LNCAP (cell line): ENCODE data around the gene CCDC85B.

ENCODE experiments used
- TF ChIP-seq, protein P1 (sequence below): fragments of 450-650 bp; IDR thresholded peaks from 2 replicates; pipeline ENCODE4 v1.5.1; 2017; ENCODE audit warnings: mild to moderate bottlenecking

CCDC85B gene

DNA sequence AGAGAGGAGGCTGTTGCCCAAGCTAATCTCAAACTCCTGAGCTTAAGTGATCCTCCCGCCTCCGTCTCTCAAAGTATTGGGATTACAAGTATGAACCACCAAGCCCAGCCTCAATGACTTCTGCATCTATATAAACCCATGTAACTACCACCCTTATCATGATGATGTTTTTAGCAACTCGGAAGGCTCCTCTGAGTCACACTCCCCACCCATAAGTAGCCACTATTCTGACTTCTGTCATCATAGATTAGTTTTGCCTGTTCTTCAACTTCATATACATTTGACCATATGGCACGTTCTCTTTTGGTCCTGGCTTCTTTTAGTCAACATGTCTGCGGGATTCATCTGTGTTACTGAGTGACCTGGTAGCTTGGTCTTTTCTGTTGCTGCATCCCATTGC is 16.1 kb downstream of the CCDC85B start:
- TF ChIP-seq, protein P1, sequence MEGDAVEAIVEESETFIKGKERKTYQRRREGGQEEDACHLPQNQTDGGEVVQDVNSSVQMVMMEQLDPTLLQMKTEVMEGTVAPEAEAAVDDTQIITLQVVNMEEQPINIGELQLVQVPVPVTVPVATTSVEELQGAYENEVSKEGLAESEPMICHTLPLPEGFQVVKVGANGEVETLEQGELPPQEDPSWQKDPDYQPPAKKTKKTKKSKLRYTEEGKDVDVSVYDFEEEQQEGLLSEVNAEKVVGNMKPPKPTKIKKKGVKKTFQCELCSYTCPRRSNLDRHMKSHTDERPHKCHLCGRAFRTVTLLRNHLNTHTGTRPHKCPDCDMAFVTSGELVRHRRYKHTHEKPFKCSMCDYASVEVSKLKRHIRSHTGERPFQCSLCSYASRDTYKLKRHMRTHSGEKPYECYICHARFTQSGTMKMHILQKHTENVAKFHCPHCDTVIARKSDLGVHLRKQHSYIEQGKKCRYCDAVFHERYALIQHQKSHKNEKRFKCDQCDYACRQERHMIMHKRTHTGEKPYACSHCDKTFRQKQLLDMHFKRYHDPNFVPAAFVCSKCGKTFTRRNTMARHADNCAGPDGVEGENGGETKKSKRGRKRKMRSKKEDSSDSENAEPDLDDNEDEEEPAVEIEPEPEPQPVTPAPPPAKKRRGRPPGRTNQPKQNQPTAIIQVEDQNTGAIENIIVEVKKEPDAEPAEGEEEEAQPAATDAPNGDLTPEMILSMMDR, result no peak

DNA sequence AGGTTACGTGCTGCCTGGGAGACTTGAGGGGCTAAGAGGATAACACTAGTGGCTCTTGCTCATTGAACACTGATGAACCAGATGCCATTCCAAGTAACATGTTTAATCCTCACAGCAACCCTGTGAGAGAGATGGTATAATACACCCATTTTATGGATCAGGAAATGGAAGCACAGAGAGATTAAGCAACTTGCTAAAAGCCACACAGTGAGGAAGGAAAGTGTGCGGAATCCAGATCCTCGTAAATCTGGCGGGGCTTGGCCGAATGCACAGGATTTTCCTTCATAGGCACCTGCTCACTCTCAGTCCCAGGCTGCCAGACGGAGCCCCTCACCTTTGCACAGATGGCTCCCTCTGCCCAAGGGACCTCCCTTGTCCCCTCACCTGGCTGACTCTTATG is 17.4 kb downstream of the CCDC85B start:
- TF ChIP-seq, protein P1, result no peak

DNA sequence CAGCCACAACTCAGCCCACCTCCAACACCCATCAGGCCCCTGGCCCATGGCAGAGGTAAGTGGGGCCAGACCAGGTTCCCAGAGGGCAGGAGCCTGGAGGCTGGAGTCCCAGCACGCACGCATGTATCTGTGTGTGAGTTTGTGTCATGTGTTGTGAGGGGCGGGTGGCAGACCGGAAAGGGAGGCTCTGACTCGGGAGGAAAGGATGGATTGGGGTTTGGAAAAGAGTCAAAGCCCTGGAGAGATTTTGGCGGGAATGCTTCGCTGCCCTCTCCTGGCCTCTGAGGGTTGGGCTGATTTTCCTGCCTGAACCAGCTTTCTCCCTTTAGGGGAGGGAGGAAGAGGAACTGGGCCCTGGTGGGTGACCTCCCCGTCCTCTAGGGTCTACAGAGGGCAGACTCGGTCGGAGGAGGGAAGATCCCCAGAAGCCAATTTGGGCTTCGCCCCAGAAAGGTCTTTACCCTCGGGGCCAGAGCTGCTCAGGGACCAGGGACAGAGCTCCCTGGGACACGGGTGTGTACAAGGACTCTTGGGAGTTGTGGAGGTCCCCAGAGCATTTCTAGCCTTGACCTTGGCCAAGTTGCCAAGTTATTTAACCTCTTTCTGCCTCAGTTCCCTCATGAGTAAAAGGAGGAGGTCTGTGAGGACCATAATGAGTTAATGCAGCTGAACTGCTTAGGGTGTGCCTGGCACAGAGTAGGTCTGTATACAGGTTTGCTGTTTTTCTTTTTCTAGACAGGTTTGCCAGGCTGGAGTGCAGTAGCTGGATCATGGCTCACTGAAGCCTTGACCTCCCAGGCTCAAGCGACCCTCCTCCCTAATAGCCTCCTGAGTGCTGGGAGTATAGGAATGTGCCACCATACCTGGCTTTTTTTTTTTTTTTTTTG is 21.5 kb downstream of the CCDC85B start:
- TF ChIP-seq, protein P1, result peak; percentile 43; the same call in 1 of the 2 replicates

DNA sequence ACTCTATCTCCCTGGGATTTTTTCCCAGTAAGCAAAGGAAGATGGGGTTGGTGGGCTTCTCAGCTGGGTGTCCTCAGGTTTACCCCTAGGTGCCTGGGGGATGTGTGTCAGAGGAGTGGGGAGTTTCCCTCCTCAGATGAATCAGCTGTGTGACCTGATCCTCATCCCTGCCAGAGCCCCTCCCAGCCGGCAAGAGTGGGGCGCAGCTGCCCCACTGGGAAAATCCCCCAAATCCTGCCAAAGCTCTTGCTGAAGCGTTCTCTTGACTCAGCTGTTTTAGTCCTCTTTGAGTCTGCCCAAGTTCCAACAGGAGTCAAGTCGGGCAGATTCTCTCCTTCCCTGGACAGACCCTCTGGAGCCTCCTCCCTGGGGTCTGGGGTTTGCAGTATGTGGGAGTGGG is 22.4 kb downstream of the CCDC85B start:
- TF ChIP-seq, protein P1, result no peak

DNA sequence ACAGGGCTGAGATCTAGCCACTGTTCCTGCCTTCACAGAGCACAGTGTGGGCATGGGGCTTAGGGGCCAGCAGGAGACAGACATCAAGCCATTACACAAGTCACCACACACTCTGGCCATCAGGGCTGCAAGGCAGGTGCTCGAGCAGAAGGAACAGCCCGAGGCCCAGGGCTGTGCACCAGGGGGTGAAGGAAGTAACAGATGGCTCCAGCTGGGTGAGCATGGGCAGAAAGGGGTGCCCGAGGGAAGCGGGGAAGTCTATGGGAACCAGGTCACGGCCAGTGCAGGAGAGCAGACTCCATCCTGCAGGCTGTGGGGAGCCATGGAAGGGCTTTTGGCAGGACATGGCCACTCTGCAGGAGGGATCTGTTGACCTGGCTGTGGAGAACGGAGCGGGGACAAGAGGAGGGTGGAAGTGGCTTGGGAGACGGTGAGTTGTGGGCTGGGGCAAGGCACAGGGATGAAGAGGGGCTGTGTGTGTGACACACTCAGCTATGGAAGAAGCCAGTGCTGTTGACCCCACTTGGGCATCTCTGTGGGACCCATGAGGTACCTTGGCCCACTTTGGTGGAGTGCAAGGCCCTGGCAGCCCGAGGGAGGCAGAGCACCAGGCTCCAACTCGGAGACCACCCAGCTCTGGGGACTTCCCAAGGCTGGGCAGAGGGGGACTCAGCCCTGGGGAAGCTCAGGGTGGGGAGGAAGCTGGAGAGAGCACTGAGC is 24.8 kb downstream of the CCDC85B start:
- TF ChIP-seq, protein P1, result no peak

DNA sequence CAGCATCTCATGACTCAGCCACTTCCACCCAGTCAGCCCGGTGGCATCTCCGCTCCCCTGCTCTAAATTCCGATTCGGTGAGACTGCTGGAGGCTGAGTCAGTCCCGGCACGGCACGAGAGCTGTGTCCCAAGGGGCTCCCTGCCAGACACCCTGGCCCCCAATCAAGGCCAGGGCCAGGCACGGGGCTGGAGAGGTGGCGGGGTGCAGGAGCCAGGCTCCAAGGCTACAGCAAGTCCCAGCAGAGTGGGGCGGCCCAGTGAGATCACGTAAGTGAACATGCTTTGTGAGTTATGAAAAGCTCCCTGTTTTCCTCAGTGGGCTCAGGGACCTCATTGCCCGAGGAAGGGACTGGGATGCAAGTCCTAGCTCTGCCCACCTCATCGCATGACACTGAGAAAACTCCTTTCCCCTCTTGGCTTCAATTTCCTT is 25.4 kb downstream of the CCDC85B start:
- TF ChIP-seq, protein P1, result no peak

DNA sequence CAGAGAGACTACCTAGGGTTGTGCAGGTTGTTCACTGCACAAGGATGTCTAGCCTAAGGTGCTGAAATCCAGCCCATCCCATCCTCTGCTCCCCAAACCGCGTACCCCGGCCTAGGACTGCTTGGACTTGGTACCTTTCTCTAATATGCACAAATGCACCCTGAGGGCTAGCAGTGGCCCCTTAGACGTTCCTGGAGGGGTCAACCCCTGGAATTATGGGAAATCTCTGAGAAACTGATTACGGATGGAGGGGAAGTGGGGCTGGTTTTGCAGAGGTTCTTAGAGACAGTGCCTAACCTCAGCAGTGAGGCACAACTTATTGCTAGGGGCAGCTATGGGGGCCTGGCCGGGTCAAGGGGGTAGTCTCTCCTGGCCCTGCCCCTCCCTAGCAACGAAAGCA is 25.9 kb downstream of the CCDC85B start:
- TF ChIP-seq, protein P1, result no peak
